H9 (cell line): ENCODE results near the gene AFF2. TPM values are rescaled to one million over a fixed set of nuclear protein-coding genes. Genes with fewer than 3 reads are reported as not detected.
A peak's percentile ranks its signal among the peaks of the same experiment; 100 is the strongest.

Source experiments
- DNase-seq: peaks from one replicate; pipeline ENCODE4 v3.0.0-alpha.2; 2017
- H2AFZ ChIP-seq: one replicate; pipeline ENCODE4 v1.6.1; 2013; ENCODE audit warnings: mild to moderate bottlenecking, low read length, control low read depth, moderate library complexity
- H2AK5ac ChIP-seq: 2 replicates; pipeline ENCODE4 v1.6.1; 2013; ENCODE audit warnings: low read length, control low read depth, mixed read lengths; ENCODE audit not compliant: insufficient read length
- H2BK120ac ChIP-seq: one replicate; pipeline ENCODE4 v1.6.1; 2013; ENCODE audit warnings: low read depth, mild to moderate bottlenecking, low read length, control low read depth, inconsistent platforms; ENCODE audit not compliant: poor library complexity, severe bottlenecking
- H2BK12ac ChIP-seq: 2 replicates; pipeline ENCODE4 v1.6.1; 2013; ENCODE audit warnings: low read length, control low read depth, mixed read lengths, low read depth; ENCODE audit not compliant: insufficient read length
- H2BK15ac ChIP-seq: 2 replicates; pipeline ENCODE4 v1.6.1; 2013; ENCODE audit warnings: low read depth, low read length, control low read depth
- H2BK20ac ChIP-seq: one replicate; pipeline ENCODE4 v1.6.1; 2013; ENCODE audit warnings: low read depth, mild to moderate bottlenecking, low read length, control low read depth, inconsistent platforms; ENCODE audit not compliant: poor library complexity, severe bottlenecking
- H2BK5ac ChIP-seq: 2 replicates; pipeline ENCODE4 v1.6.1; 2013; ENCODE audit warnings: low read length, control low read depth, mixed read lengths; ENCODE audit not compliant: insufficient read length
- H3K14ac ChIP-seq: 2 replicates; pipeline ENCODE4 v1.6.1; 2013; ENCODE audit warnings: low read length, control low read depth; ENCODE audit not compliant: insufficient read depth
- H3K18ac ChIP-seq: 2 replicates; pipeline ENCODE4 v1.6.1; 2013; ENCODE audit warnings: low read depth, mild to moderate bottlenecking, mixed read lengths, low read length, control low read depth; ENCODE audit not compliant: insufficient read length
- H3K23ac ChIP-seq: 2 replicates; pipeline ENCODE4 v1.6.1; 2013; ENCODE audit warnings: low read length, control low read depth, mixed read lengths, low read depth; ENCODE audit not compliant: insufficient read length
- H3K23me2 ChIP-seq: 2 replicates; pipeline ENCODE4 v1.6.1; 2013; ENCODE audit warnings: low read depth, mild to moderate bottlenecking, mixed read lengths, low read length, control low read depth; ENCODE audit not compliant: insufficient read length, poor library complexity, severe bottlenecking
- H3K27ac ChIP-seq: 2 replicates; pipeline ENCODE4 v1.5.1; 2013; ENCODE audit warnings: low read length, control low read depth, mixed read lengths, low read depth; ENCODE audit not compliant: insufficient read length
- H3K27me3 ChIP-seq: 2 replicates; pipeline ENCODE4 v1.6.1; 2013; ENCODE audit warnings: low read length, control low read depth, inconsistent platforms; ENCODE audit not compliant: insufficient read depth
- H3K4ac ChIP-seq: 2 replicates; pipeline ENCODE4 v1.6.1; 2013; ENCODE audit warnings: low read depth, mild to moderate bottlenecking, control low read depth, inconsistent platforms, low read length, moderate library complexity
- H3K4me1 ChIP-seq: 2 replicates; pipeline ENCODE4 v1.6.1; 2013; ENCODE audit warnings: low read length, control low read depth, inconsistent platforms; ENCODE audit not compliant: insufficient read depth
- H3K4me2 ChIP-seq: 2 replicates; pipeline ENCODE4 v1.6.1; 2013; ENCODE audit warnings: low read length, control low read depth, mixed read lengths; ENCODE audit not compliant: insufficient read length, insufficient read depth
- H3K56ac ChIP-seq: 2 replicates; pipeline ENCODE4 v1.6.1; 2013; ENCODE audit warnings: low read depth, mild to moderate bottlenecking, mixed read lengths, low read length, control low read depth; ENCODE audit not compliant: insufficient read length
- H3K79me1 ChIP-seq: 2 replicates; pipeline ENCODE4 v1.6.1; 2013; ENCODE audit warnings: low read depth, mild to moderate bottlenecking, moderate library complexity, low read length, control low read depth, inconsistent platforms; ENCODE audit not compliant: insufficient read depth, poor library complexity, severe bottlenecking
- H3K79me2 ChIP-seq: 2 replicates; pipeline ENCODE4 v1.6.1; 2013; ENCODE audit warnings: low read length, control low read depth, inconsistent platforms; ENCODE audit not compliant: insufficient read depth
- H3K9ac ChIP-seq: 2 replicates; pipeline ENCODE4 v1.6.1; 2013; ENCODE audit warnings: low read length, control low read depth, mixed read lengths; ENCODE audit not compliant: insufficient read length; ENCODE audit errors: extremely low read depth
- H3K9me3 ChIP-seq: one replicate; pipeline ENCODE4 v1.6.1; 2013; ENCODE audit warnings: low read depth, low read length, inconsistent platforms; ENCODE audit not compliant: control insufficient read depth
- H3T11ph ChIP-seq: one replicate; pipeline ENCODE4 v1.6.1; 2013; ENCODE audit warnings: mild to moderate bottlenecking, low read length, control low read depth, inconsistent platforms
- H4K20me1 ChIP-seq: one replicate; pipeline ENCODE4 v1.6.1; 2013; ENCODE audit not compliant: control insufficient read depth, insufficient read length, insufficient read depth
- H4K5ac ChIP-seq: 2 replicates; pipeline ENCODE4 v1.6.1; 2013; ENCODE audit warnings: low read depth, mild to moderate bottlenecking, mixed read lengths, low read length, control low read depth; ENCODE audit not compliant: insufficient read length
- H4K8ac ChIP-seq: replicated peaks from 2 replicates; pipeline ENCODE4 v1.6.1; 2013; ENCODE audit warnings: low read length, control low read depth, mixed read lengths, low read depth; ENCODE audit not compliant: insufficient read length
- H4K91ac ChIP-seq: 2 replicates; pipeline ENCODE4 v1.6.1; 2013; ENCODE audit warnings: low read depth, mild to moderate bottlenecking, moderate library complexity, mixed read lengths, low read length, control low read depth; ENCODE audit not compliant: insufficient read length
- H3K27ac Mint-ChIP-seq, 3 experiments: 2 replicates in 2 of 3; 3 replicates in 1 of 3; pipeline ENCODE4 v1.8.0; 2020 to 2021; ENCODE audit warnings: mixed read lengths in 3 of 3, mild to moderate bottlenecking in 1 of 3, moderate library complexity in 1 of 3
- H3K27me3 Mint-ChIP-seq: 2 replicates; pipeline ENCODE4 v1.8.0; 2021; ENCODE audit warnings: low read depth, mild to moderate bottlenecking, moderate library complexity, mixed read lengths
- H3K36me3 Mint-ChIP-seq, 3 experiments: 2 replicates in 2 of 3; 3 replicates in 1 of 3; pipeline ENCODE4 v1.8.0; 2020 to 2021; ENCODE audit warnings: low read depth in 3 of 3, mixed read lengths in 3 of 3; ENCODE audit not compliant: insufficient read depth in 1 of 3
- H3K4me1 Mint-ChIP-seq, 2 experiments: 2 replicates each; pipeline ENCODE4 v1.8.0; 2020; ENCODE audit warnings: mixed read lengths in 2 of 2
- H3K4me3 Mint-ChIP-seq, 2 experiments: 2 replicates in 1 of 2; 3 replicates in 1 of 2; pipeline ENCODE4 v1.8.0; 2020 to 2021; ENCODE audit warnings: mild to moderate bottlenecking in 2 of 2, mixed read lengths in 2 of 2, moderate library complexity in 1 of 2
- H3K9me3 Mint-ChIP-seq, 2 experiments: 2 replicates in 1 of 2; 3 replicates in 1 of 2; pipeline ENCODE4 v1.8.0; 2020; ENCODE audit warnings: mild to moderate bottlenecking in 2 of 2, mixed read lengths in 2 of 2, moderate library complexity in 1 of 2
- CTCF ChIP-seq: fragments of 200-600 bp; sonication (generic); conservative IDR thresholded peaks from 3 replicates; pipeline ENCODE4 v1.8.0; 2021; ENCODE audit warnings: antibody characterized with exemption, mild to moderate bottlenecking
- WGBS: extraction: QIAGEN DNeasy Blood & Tissue Kit; methylation state at CpG from one replicate; pipeline ENCODE4 v1.1.7; 2013; ENCODE audit warnings: missing lambda C conversion rate, low lambda C conversion rate, mixed read lengths; ENCODE audit not compliant: insufficient read length; ENCODE audit errors: extremely low coverage; 5-methylcytosine and 5-hydroxymethylcytosine counted together
- total RNA-seq: library from RNA; stranded (reverse); gene quantifications from 2 replicates; pipeline ENCODE4 v1.2.1, GENCODE V29; 2021

The AFF2 gene
- total RNA-seq, 1 experiment from 2014 or later, result 14.6 TPM

GRCh38 chrX:148768296-148768695 is 267.9 kb downstream of the AFF2 start:
- no peak overlapping the region for H3K4me2 ChIP-seq

More at GRCh38 chrX:148768296-148768695, 267.9 kb downstream of the AFF2 start:
- Histone ChIP-seq H4K5ac (no peak overlapping the region), H2AFZ (no peak overlapping the region), H3K23ac (no peak overlapping the region), H3K4ac (no peak overlapping the region), H3K14ac (no peak overlapping the region), H2BK15ac (no peak overlapping the region), H3K23me2 (no peaks in the 10 kb centered on the region), H2BK12ac (no peak overlapping the region), H3K79me1 (no peaks in the 10 kb centered on the region), H4K20me1 (no peaks in the 10 kb centered on the region), H2AK5ac (no peak overlapping the region), H4K91ac (no peak overlapping the region), H3T11ph (no peak overlapping the region), H2BK5ac (no peak overlapping the region), H3K79me2 (no peaks in the 10 kb centered on the region), H2BK20ac (no peak overlapping the region), H4K8ac (no peak overlapping the region), H3K9ac (no peak overlapping the region), H3K18ac (no peak overlapping the region), H3K4me1 (no peaks in the 10 kb centered on the region), H2BK120ac (no peak overlapping the region), H3K56ac (no peak overlapping the region), H3K27me3 (no peaks in the 10 kb centered on the region), H3K9me3 (peaks cover 24% of the 10 kb centered on the region), H3K27ac (no peak overlapping the region)
- H3K9me3 Mint-ChIP-seq, result peaks cover 46 to 55% of the 10 kb centered on the region in 2 experiments
- no peak for TF ChIP-seq CTCF
- 0 out of 7 replicates have a peak, but pooled peaks cover 0 to 3% (median 0%) of the 10 kb centered on the region in 3 experiments for H3K36me3 Mint-ChIP-seq
- peaks cover 0 to 6% of the 10 kb centered on the region in 2 experiments; a peak in 2 of 4 replicates for H3K4me1 Mint-ChIP-seq
- H3K4me3 Mint-ChIP-seq, result no peak overlapping the region
- DNase-seq, result no peak
- peak overlapping the region in 1 of 3 experiments; percentile 23; a peak in 1 of 7 replicates for H3K27ac Mint-ChIP-seq
- WGBS, result no CpG with 5 or more reads among the region's 3 CpGs
- no peaks in the 10 kb centered on the region; the same call in none of the 2 replicates for H3K27me3 Mint-ChIP-seq
